ENCODE measurements around the gene GPALPP1.

GRCh38 chr13:45046445-45046844 lies 57.1 kb downstream of the GPALPP1 start:
- TF ChIP-seq CTCF (IDR thresholded peaks at IDR 0.05) (no peak), ZFX (IDR thresholded peaks at IDR 0.05; ENCODE audit: borderline replicate concordance) (no peak)

Measured in 22Rv1 (cell line).